Body of pancreas (tissue), 4 donors: Measurements from ENCODE around the gene DEF6.

Experiments
- POLR2A ChIP-seq, 3 donors: fragments of 450-650 bp; IDR thresholded peaks; one replicate each; pipeline ENCODE4 v1.6.1; 2016; ENCODE audit warnings: antibody characterized with exemption in 3 of 3, mild to moderate bottlenecking in 2 of 3
- TF ChIP-seq, protein P1 (sequence below), 7 experiments: fragments of 450-650 bp in 4 of 7; fragments of 200-600 bp in 3 of 7; sonication (generic) in 3 of 7; IDR thresholded peaks; one replicate each; pipeline ENCODE4 v1.5.1; 2016 to 2019; ENCODE audit warnings: antibody characterized with exemption in 7 of 7

GRCh38 chr6:35292494-35292893 is 5.1 kb upstream of the DEF6 start:
- TF ChIP-seq, protein P1, sequence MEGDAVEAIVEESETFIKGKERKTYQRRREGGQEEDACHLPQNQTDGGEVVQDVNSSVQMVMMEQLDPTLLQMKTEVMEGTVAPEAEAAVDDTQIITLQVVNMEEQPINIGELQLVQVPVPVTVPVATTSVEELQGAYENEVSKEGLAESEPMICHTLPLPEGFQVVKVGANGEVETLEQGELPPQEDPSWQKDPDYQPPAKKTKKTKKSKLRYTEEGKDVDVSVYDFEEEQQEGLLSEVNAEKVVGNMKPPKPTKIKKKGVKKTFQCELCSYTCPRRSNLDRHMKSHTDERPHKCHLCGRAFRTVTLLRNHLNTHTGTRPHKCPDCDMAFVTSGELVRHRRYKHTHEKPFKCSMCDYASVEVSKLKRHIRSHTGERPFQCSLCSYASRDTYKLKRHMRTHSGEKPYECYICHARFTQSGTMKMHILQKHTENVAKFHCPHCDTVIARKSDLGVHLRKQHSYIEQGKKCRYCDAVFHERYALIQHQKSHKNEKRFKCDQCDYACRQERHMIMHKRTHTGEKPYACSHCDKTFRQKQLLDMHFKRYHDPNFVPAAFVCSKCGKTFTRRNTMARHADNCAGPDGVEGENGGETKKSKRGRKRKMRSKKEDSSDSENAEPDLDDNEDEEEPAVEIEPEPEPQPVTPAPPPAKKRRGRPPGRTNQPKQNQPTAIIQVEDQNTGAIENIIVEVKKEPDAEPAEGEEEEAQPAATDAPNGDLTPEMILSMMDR (IDR thresholded peaks at IDR 0.05), result no peak
- no peak for TF ChIP-seq POLR2A (IDR thresholded peaks at IDR 0.05)
